Activated CD8-positive, alpha-beta memory T cell treated with anti-CD3 and anti-CD28 coated beads for 24 hours (primary cell): ENCODE measurements around the gene CTNNBL1.

Source experiments
- DNase-seq: peaks from one replicate; pipeline ENCODE4 v3.0.0-alpha.2; 2020

CTNNBL1 gene

GRCh38 chr20:37905671-37906613 is 212.1 kb downstream of the CTNNBL1 start:
- DNase-seq: no peak

GRCh38 chr20:37907330-37907676 is 213.5 kb downstream of the CTNNBL1 start:
- no peak for DNase-seq

GRCh38 chr20:37907677-37908401 is 214.0 kb downstream of the CTNNBL1 start:
- DNase-seq: no peak

GRCh38 chr20:37911261-37911660 is 217.4 kb downstream of the CTNNBL1 start:
- no peak for DNase-seq

- DNase-seq: no peak
Observed at GRCh38 chr20:37911838-37912281, 218.0 kb downstream of the CTNNBL1 start.

GRCh38 chr20:37912874-37913273 is 219.0 kb downstream of the CTNNBL1 start:
- DNase-seq: no peak

- no peak for DNase-seq
Observed at GRCh38 chr20:37913567-37914366, 219.9 kb downstream of the CTNNBL1 start.

- DNase-seq: no peak
Observed at GRCh38 chr20:37914367-37914671, 220.5 kb downstream of the CTNNBL1 start.

GRCh38 chr20:37914672-37915433 is 221.0 kb downstream of the CTNNBL1 start:
- DNase-seq: peak; percentile 64

GRCh38 chr20:37915434-37915787 is 221.6 kb downstream of the CTNNBL1 start:
- no peak for DNase-seq

GRCh38 chr20:37915800-37916570 is 222.2 kb downstream of the CTNNBL1 start:
- no peak for DNase-seq

- no peak for DNase-seq
Observed at GRCh38 chr20:37917461-37917860, 223.6 kb downstream of the CTNNBL1 start.

GRCh38 chr20:37918035-37918434 is 224.2 kb downstream of the CTNNBL1 start:
- DNase-seq: no peak

GRCh38 chr20:37919389-37920040 is 225.7 kb downstream of the CTNNBL1 start:
- DNase-seq: no peak

- DNase-seq: no peak
Observed at GRCh38 chr20:37920270-37920669, 226.4 kb downstream of the CTNNBL1 start.

GRCh38 chr20:37920679-37921322 is 227.0 kb downstream of the CTNNBL1 start:
- no peak for DNase-seq

- DNase-seq: no peak
Observed at GRCh38 chr20:37921341-37921929, 227.6 kb downstream of the CTNNBL1 start.
